GM23248 (cell line): Measurements from ENCODE around the gene RGPD5.
"Not testable (repeated sequence)": the region's sequence is repeated elsewhere in the genome, so short reads cannot be mapped to it uniquely, and the experiment has no call there.

Experiments
- EZH2 ChIP-seq: fragments of 200-600 bp; sonication (generic); IDR thresholded peaks from 2 replicates; pipeline ENCODE4 v1.6.1; 2018; ENCODE audit warnings: antibody characterized with exemption, mild to moderate bottlenecking; ENCODE audit not compliant: insufficient read depth, poor library complexity, severe bottlenecking
- EZH2phosphoT487 ChIP-seq: fragments of 200-600 bp; sonication (generic); IDR thresholded peaks from 2 replicates; pipeline ENCODE4 v1.6.1; 2018; ENCODE audit warnings: antibody characterized with exemption, moderate library complexity, mild to moderate bottlenecking, low read depth; ENCODE audit not compliant: insufficient read depth

- TF ChIP-seq EZH2, EZH2phosphoT487: not testable (repeated sequence)
Observed at GRCh38 chr2:109768934-109769333, 25.2 kb upstream of the RGPD5 start.
